H9 (cell line): ENCODE measurements around the gene ALG14. TPM values are rescaled to one million over a fixed set of nuclear protein-coding genes. Genes with fewer than 3 reads are reported as not detected.

Experiments
- DNase-seq: peaks from one replicate; pipeline ENCODE4 v3.0.0-alpha.2; 2017
- H2AFZ ChIP-seq: one replicate; pipeline ENCODE4 v1.6.1; 2013; ENCODE audit warnings: mild to moderate bottlenecking, low read length, control low read depth, moderate library complexity
- H2AK5ac ChIP-seq: 2 replicates; pipeline ENCODE4 v1.6.1; 2013; ENCODE audit warnings: low read length, control low read depth, mixed read lengths; ENCODE audit not compliant: insufficient read length
- H2BK120ac ChIP-seq: one replicate; pipeline ENCODE4 v1.6.1; 2013; ENCODE audit warnings: low read depth, mild to moderate bottlenecking, low read length, control low read depth, inconsistent platforms; ENCODE audit not compliant: poor library complexity, severe bottlenecking
- H2BK12ac ChIP-seq: 2 replicates; pipeline ENCODE4 v1.6.1; 2013; ENCODE audit warnings: low read length, control low read depth, mixed read lengths, low read depth; ENCODE audit not compliant: insufficient read length
- H2BK15ac ChIP-seq: 2 replicates; pipeline ENCODE4 v1.6.1; 2013; ENCODE audit warnings: low read depth, low read length, control low read depth
- H2BK20ac ChIP-seq: one replicate; pipeline ENCODE4 v1.6.1; 2013; ENCODE audit warnings: low read depth, mild to moderate bottlenecking, low read length, control low read depth, inconsistent platforms; ENCODE audit not compliant: poor library complexity, severe bottlenecking
- H2BK5ac ChIP-seq: 2 replicates; pipeline ENCODE4 v1.6.1; 2013; ENCODE audit warnings: low read length, control low read depth, mixed read lengths; ENCODE audit not compliant: insufficient read length
- H3K14ac ChIP-seq: 2 replicates; pipeline ENCODE4 v1.6.1; 2013; ENCODE audit warnings: low read length, control low read depth; ENCODE audit not compliant: insufficient read depth
- H3K18ac ChIP-seq: 2 replicates; pipeline ENCODE4 v1.6.1; 2013; ENCODE audit warnings: low read depth, mild to moderate bottlenecking, mixed read lengths, low read length, control low read depth; ENCODE audit not compliant: insufficient read length
- H3K23ac ChIP-seq: 2 replicates; pipeline ENCODE4 v1.6.1; 2013; ENCODE audit warnings: low read length, control low read depth, mixed read lengths, low read depth; ENCODE audit not compliant: insufficient read length
- H3K23me2 ChIP-seq: 2 replicates; pipeline ENCODE4 v1.6.1; 2013; ENCODE audit warnings: low read depth, mild to moderate bottlenecking, mixed read lengths, low read length, control low read depth; ENCODE audit not compliant: insufficient read length, poor library complexity, severe bottlenecking
- H3K27ac ChIP-seq: 2 replicates; pipeline ENCODE4 v1.5.1; 2013; ENCODE audit warnings: low read length, control low read depth, mixed read lengths, low read depth; ENCODE audit not compliant: insufficient read length
- H3K27me3 ChIP-seq: 2 replicates; pipeline ENCODE4 v1.6.1; 2013; ENCODE audit warnings: low read length, control low read depth, inconsistent platforms; ENCODE audit not compliant: insufficient read depth
- H3K4ac ChIP-seq: 2 replicates; pipeline ENCODE4 v1.6.1; 2013; ENCODE audit warnings: low read depth, mild to moderate bottlenecking, control low read depth, inconsistent platforms, low read length, moderate library complexity
- H3K4me1 ChIP-seq: 2 replicates; pipeline ENCODE4 v1.6.1; 2013; ENCODE audit warnings: low read length, control low read depth, inconsistent platforms; ENCODE audit not compliant: insufficient read depth
- H3K4me2 ChIP-seq: 2 replicates; pipeline ENCODE4 v1.6.1; 2013; ENCODE audit warnings: low read length, control low read depth, mixed read lengths; ENCODE audit not compliant: insufficient read length, insufficient read depth
- H3K56ac ChIP-seq: 2 replicates; pipeline ENCODE4 v1.6.1; 2013; ENCODE audit warnings: low read depth, mild to moderate bottlenecking, mixed read lengths, low read length, control low read depth; ENCODE audit not compliant: insufficient read length
- H3K79me1 ChIP-seq: 2 replicates; pipeline ENCODE4 v1.6.1; 2013; ENCODE audit warnings: low read depth, mild to moderate bottlenecking, moderate library complexity, low read length, control low read depth, inconsistent platforms; ENCODE audit not compliant: insufficient read depth, poor library complexity, severe bottlenecking
- H3K79me2 ChIP-seq: 2 replicates; pipeline ENCODE4 v1.6.1; 2013; ENCODE audit warnings: low read length, control low read depth, inconsistent platforms; ENCODE audit not compliant: insufficient read depth
- H3K9ac ChIP-seq: 2 replicates; pipeline ENCODE4 v1.6.1; 2013; ENCODE audit warnings: low read length, control low read depth, mixed read lengths; ENCODE audit not compliant: insufficient read length; ENCODE audit errors: extremely low read depth
- H3K9me3 ChIP-seq: one replicate; pipeline ENCODE4 v1.6.1; 2013; ENCODE audit warnings: low read depth, low read length, inconsistent platforms; ENCODE audit not compliant: control insufficient read depth
- H3T11ph ChIP-seq: one replicate; pipeline ENCODE4 v1.6.1; 2013; ENCODE audit warnings: mild to moderate bottlenecking, low read length, control low read depth, inconsistent platforms
- H4K20me1 ChIP-seq: one replicate; pipeline ENCODE4 v1.6.1; 2013; ENCODE audit not compliant: control insufficient read depth, insufficient read length, insufficient read depth
- H4K5ac ChIP-seq: 2 replicates; pipeline ENCODE4 v1.6.1; 2013; ENCODE audit warnings: low read depth, mild to moderate bottlenecking, mixed read lengths, low read length, control low read depth; ENCODE audit not compliant: insufficient read length
- H4K8ac ChIP-seq: replicated peaks from 2 replicates; pipeline ENCODE4 v1.6.1; 2013; ENCODE audit warnings: low read length, control low read depth, mixed read lengths, low read depth; ENCODE audit not compliant: insufficient read length
- H4K91ac ChIP-seq: 2 replicates; pipeline ENCODE4 v1.6.1; 2013; ENCODE audit warnings: low read depth, mild to moderate bottlenecking, moderate library complexity, mixed read lengths, low read length, control low read depth; ENCODE audit not compliant: insufficient read length
- H3K27ac Mint-ChIP-seq, 3 experiments: 2 replicates in 2 of 3; 3 replicates in 1 of 3; pipeline ENCODE4 v1.8.0; 2020 to 2021; ENCODE audit warnings: mixed read lengths in 3 of 3, mild to moderate bottlenecking in 1 of 3, moderate library complexity in 1 of 3
- H3K27me3 Mint-ChIP-seq: 2 replicates; pipeline ENCODE4 v1.8.0; 2021; ENCODE audit warnings: low read depth, mild to moderate bottlenecking, moderate library complexity, mixed read lengths
- H3K36me3 Mint-ChIP-seq, 3 experiments: 2 replicates in 2 of 3; 3 replicates in 1 of 3; pipeline ENCODE4 v1.8.0; 2020 to 2021; ENCODE audit warnings: low read depth in 3 of 3, mixed read lengths in 3 of 3; ENCODE audit not compliant: insufficient read depth in 1 of 3
- H3K4me1 Mint-ChIP-seq, 2 experiments: 2 replicates each; pipeline ENCODE4 v1.8.0; 2020; ENCODE audit warnings: mixed read lengths in 2 of 2
- H3K4me3 Mint-ChIP-seq, 2 experiments: 2 replicates in 1 of 2; 3 replicates in 1 of 2; pipeline ENCODE4 v1.8.0; 2020 to 2021; ENCODE audit warnings: mild to moderate bottlenecking in 2 of 2, mixed read lengths in 2 of 2, moderate library complexity in 1 of 2
- H3K9me3 Mint-ChIP-seq, 2 experiments: 2 replicates in 1 of 2; 3 replicates in 1 of 2; pipeline ENCODE4 v1.8.0; 2020; ENCODE audit warnings: mild to moderate bottlenecking in 2 of 2, mixed read lengths in 2 of 2, moderate library complexity in 1 of 2
- CTCF ChIP-seq: fragments of 200-600 bp; sonication (generic); conservative IDR thresholded peaks from 3 replicates; pipeline ENCODE4 v1.8.0; 2021; ENCODE audit warnings: antibody characterized with exemption, mild to moderate bottlenecking
- WGBS: extraction: QIAGEN DNeasy Blood & Tissue Kit; methylation state at CpG from one replicate; pipeline ENCODE4 v1.1.7; 2013; ENCODE audit warnings: missing lambda C conversion rate, low lambda C conversion rate, mixed read lengths; ENCODE audit not compliant: insufficient read length; ENCODE audit errors: extremely low coverage; 5-methylcytosine and 5-hydroxymethylcytosine counted together
- total RNA-seq: library from RNA; stranded (reverse); gene quantifications from 2 replicates; pipeline ENCODE4 v1.2.1, GENCODE V29; 2021

ALG14 gene
- total RNA-seq, 1 experiment from 2014 or later = 2.5 TPM

- Histone ChIP-seq H3K23me2 (no peaks in the 10 kb centered on the region), H3K9ac (no peak overlapping the region), H2AK5ac (no peak overlapping the region), H3K56ac (no peak overlapping the region), H3K4me2 (no peak overlapping the region), H4K20me1 (peaks cover 2% of the 10 kb centered on the region), H3K79me2 (no peaks in the 10 kb centered on the region), H2BK20ac (no peak overlapping the region), H4K8ac (no peak overlapping the region), H4K5ac (no peak overlapping the region), H3K18ac (no peak overlapping the region), H3K4ac (no peak overlapping the region), H3K4me1 (no peaks in the 10 kb centered on the region), H3K27me3 (no peaks in the 10 kb centered on the region), H4K91ac (no peak overlapping the region), H3K14ac (no peak overlapping the region), H2AFZ (no peak overlapping the region), H3K9me3 (no peaks in the 10 kb centered on the region), H2BK15ac (no peak overlapping the region), H2BK120ac (no peak overlapping the region), H3K23ac (no peak overlapping the region), H3T11ph (no peak overlapping the region), H3K79me1 (no peaks in the 10 kb centered on the region), H2BK5ac (no peak overlapping the region), H3K27ac (no peak overlapping the region), H2BK12ac (no peak overlapping the region)
- DNase-seq = no peak
- no peaks in the 10 kb centered on the region for H3K36me3 Mint-ChIP-seq
- no peak for TF ChIP-seq CTCF
- no peaks in the 10 kb centered on the region for H3K9me3 Mint-ChIP-seq
- H3K4me3 Mint-ChIP-seq = no peak overlapping the region
- no CpG with 5 or more reads among the region's 7 CpGs for WGBS
- H3K4me1 Mint-ChIP-seq = no peaks in the 10 kb centered on the region
- H3K27ac Mint-ChIP-seq = no peak overlapping the region
- no peaks in the 10 kb centered on the region for H3K27me3 Mint-ChIP-seq
Observed at GRCh38 chr1:94961582-94961981, 111.2 kb downstream of the ALG14 start.
